ENCODE measurements around the gene COQ3. TPM values are rescaled to one million over a fixed set of nuclear protein-coding genes. Genes with fewer than 3 reads are reported as not detected.
A peak's percentile ranks its signal among the peaks of the same experiment; 100 is the strongest.
"Not testable (repeated sequence)": the region's sequence is repeated elsewhere in the genome, so short reads cannot be mapped to it uniquely, and the experiment has no call there.

COQ3 gene
- total RNA-seq, 3 donors from 2014 or later: 4.2 to 5.6 (median 4.5) TPM

- H3K9me3 ChIP-seq: no peaks in the 10 kb centered on the region
- no peak overlapping the region for H3K27ac ChIP-seq
- no peaks in the 10 kb centered on the region for H3K36me3 ChIP-seq
- intact Hi-C loops (cut with DNase I; ENCODE audit: low total_unique reads): no loop called here
- no peaks in the 10 kb centered on the region for H3K27me3 ChIP-seq
- H3K4me1 ChIP-seq: no peaks in the 10 kb centered on the region
- no peak for TF ChIP-seq POLR2AphosphoS5 (IDR thresholded peaks at IDR 0.05)
- TF ChIP-seq POLR2A (IDR thresholded peaks at IDR 0.05): no peak
- TF ChIP-seq, protein P1, sequence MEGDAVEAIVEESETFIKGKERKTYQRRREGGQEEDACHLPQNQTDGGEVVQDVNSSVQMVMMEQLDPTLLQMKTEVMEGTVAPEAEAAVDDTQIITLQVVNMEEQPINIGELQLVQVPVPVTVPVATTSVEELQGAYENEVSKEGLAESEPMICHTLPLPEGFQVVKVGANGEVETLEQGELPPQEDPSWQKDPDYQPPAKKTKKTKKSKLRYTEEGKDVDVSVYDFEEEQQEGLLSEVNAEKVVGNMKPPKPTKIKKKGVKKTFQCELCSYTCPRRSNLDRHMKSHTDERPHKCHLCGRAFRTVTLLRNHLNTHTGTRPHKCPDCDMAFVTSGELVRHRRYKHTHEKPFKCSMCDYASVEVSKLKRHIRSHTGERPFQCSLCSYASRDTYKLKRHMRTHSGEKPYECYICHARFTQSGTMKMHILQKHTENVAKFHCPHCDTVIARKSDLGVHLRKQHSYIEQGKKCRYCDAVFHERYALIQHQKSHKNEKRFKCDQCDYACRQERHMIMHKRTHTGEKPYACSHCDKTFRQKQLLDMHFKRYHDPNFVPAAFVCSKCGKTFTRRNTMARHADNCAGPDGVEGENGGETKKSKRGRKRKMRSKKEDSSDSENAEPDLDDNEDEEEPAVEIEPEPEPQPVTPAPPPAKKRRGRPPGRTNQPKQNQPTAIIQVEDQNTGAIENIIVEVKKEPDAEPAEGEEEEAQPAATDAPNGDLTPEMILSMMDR (IDR thresholded peaks at IDR 0.05): no peak
- DNase-seq (ENCODE audit: low spot score in 2 of 2): no peak
- no peak overlapping the region for H3K4me3 ChIP-seq
These were observed 55.8 kb downstream of the COQ3 start for GRCh38 chr6:99338188-99338587.

DNA sequence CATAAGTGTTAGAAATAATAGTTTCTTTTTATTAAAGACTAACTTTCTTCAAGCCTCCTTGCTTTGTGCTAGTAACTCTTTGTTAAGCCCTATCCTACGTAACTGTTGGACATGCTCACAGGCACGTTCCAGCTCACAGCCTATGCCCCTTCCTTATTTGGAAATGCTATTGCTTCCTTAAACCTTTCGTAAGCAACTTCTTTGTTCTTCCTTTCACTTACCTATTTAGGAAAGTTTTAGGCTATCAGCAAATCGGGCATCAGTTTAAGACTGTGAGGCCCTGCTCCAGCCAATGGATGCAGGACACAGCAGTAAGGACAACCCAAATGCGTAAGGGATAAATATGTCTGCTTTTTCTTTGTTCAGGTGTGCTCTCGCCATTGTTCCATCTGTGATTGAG lies 58.7 kb downstream of the COQ3 start:
- H3K9me3 ChIP-seq; H3K36me3 ChIP-seq; H3K27me3 ChIP-seq; DNase-seq (ENCODE audit: low spot score in 2 of 2); H3K4me1 ChIP-seq; H3K4me3 ChIP-seq; H3K27ac ChIP-seq; intact Hi-C loops (cut with DNase I; ENCODE audit: low total_unique reads): not testable (repeated sequence)

DNA sequence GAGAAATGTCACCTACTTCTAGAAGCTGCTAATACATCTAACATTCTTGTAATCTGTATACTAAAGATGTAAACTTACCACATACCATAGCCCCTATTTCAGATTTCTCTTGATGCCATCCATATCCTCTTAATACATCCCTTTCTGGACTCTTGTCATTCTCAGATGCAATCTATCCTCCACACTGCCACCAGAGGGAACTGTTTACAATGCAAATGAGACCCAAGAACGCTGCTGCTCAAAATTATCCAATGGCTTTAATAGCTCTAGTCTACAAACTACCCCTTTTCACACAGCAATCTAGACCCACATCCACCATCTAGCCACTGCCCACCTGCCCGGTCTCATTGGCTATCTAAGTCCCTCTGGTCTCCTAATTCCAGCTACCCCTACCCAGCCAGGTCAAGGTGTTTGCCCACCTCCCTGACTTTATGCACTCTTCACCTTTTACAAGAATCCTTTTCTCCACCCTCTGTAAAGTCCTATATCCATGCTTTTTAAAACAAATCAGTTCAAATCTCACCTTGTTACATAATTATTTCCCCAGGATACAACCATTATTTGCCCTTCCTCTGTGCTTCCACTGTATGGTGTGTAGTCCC lies 59.4 kb downstream of the COQ3 start:
- no peak overlapping the region for H3K4me3 ChIP-seq
- no peaks in the 10 kb centered on the region for H3K9me3 ChIP-seq
- no peak for DNase-seq (ENCODE audit: low spot score in 2 of 2)
- no peaks in the 10 kb centered on the region for H3K36me3 ChIP-seq
- intact Hi-C loops (cut with DNase I; ENCODE audit: low total_unique reads): no loop called here
- no peak overlapping the region for H3K27ac ChIP-seq
- no peaks in the 10 kb centered on the region for H3K4me1 ChIP-seq
- TF ChIP-seq POLR2A (IDR thresholded peaks at IDR 0.05) (no peak), POLR2AphosphoS5 (IDR thresholded peaks at IDR 0.05) (no peak)
- TF ChIP-seq, protein P1 (IDR thresholded peaks at IDR 0.05): peak in 2 of 3 donors; percentile 29 to 38
- no peaks in the 10 kb centered on the region for H3K27me3 ChIP-seq

DNA sequence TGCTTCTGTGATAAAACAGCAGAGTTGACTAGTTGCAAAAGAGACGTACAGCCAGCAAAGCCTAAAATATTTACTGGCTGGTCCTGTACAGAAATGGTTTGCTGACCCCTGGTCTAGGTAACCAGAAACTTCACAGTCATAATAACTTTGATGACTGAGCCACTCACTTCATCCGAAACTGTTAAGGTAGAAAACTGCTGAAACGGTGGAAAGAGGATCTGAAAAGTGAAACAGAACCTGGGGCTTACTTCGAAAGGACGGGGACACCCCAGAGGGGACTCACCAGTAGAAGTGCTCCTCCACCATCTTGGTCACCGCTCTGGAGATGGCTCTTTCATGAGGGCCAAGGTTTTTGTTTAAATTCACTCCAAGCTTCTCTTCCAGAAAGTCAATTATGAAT lies 60.9 kb downstream of the COQ3 start:
- no peak for TF ChIP-seq POLR2AphosphoS5 (IDR thresholded peaks at IDR 0.05)
- H3K4me3 ChIP-seq: no peak overlapping the region
- H3K27me3 ChIP-seq: no peaks in the 10 kb centered on the region
- H3K9me3 ChIP-seq: no peaks in the 10 kb centered on the region
- no peak for DNase-seq (ENCODE audit: low spot score in 2 of 2)
- intact Hi-C loops (cut with DNase I; ENCODE audit: low total_unique reads): no loop called here
- no peak overlapping the region for H3K27ac ChIP-seq
- H3K4me1 ChIP-seq: no peaks in the 10 kb centered on the region
- H3K36me3 ChIP-seq: no peaks in the 10 kb centered on the region

- Histone ChIP-seq H3K27ac (no peak overlapping the region), H3K4me1 (no peaks in the 10 kb centered on the region), H3K9me3 (no peaks in the 10 kb centered on the region), H3K36me3 (no peaks in the 10 kb centered on the region), H3K27me3 (no peaks in the 10 kb centered on the region), H3K4me3 (no peak overlapping the region)
- TF ChIP-seq POLR2AphosphoS5 (IDR thresholded peaks at IDR 0.05): no peak
- TF ChIP-seq, protein P1 (IDR thresholded peaks at IDR 0.05): no peak
- no peak for TF ChIP-seq POLR2A (IDR thresholded peaks at IDR 0.05)
- no peak for DNase-seq (ENCODE audit: low spot score in 2 of 2)
- intact Hi-C loops (cut with DNase I; ENCODE audit: low total_unique reads): no loop called here
These were observed 62.5 kb downstream of the COQ3 start for GRCh38 chr6:99331531-99331930.

DNA sequence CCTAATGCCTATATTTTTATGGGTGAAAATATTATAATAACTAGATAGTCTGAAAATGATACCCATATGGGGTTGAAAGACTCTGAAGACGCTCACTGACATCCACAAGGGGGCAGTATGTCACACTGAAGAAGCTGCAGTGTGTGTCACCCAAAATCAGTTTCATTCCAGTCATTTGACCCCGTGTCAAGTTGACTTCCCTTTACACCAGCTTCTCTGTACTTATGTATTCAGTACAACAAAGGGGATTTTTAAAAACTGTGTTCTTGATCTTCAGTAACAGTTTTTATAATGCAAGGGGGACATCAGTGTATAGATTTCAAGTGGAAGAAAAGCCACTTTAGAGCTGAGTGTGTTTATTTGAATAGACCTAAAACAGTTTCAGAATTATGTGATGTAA lies 63.8 kb downstream of the COQ3 start:
- DNase-seq (ENCODE audit: low spot score in 2 of 2): peak in 1 of 2 donors; percentile 22
- intact Hi-C loops (cut with DNase I; ENCODE audit: low total_unique reads): no loop called here

More for the DNA sequence above, 63.8 kb downstream of the COQ3 start:
- no peak overlapping the region for H3K27ac ChIP-seq
- no peaks in the 10 kb centered on the region for H3K9me3 ChIP-seq
- TF ChIP-seq, protein P1 (IDR thresholded peaks at IDR 0.05): peak in 1 of 3 donors; percentile 43
- no peak for TF ChIP-seq POLR2AphosphoS5 (IDR thresholded peaks at IDR 0.05)
- no peak overlapping the region for H3K4me3 ChIP-seq
- no peaks in the 10 kb centered on the region for H3K27me3 ChIP-seq
- H3K36me3 ChIP-seq: no peaks in the 10 kb centered on the region
- no peaks in the 10 kb centered on the region for H3K4me1 ChIP-seq
